ENCODE measurements around the gene GNB1L.

The GNB1L gene

DNA sequence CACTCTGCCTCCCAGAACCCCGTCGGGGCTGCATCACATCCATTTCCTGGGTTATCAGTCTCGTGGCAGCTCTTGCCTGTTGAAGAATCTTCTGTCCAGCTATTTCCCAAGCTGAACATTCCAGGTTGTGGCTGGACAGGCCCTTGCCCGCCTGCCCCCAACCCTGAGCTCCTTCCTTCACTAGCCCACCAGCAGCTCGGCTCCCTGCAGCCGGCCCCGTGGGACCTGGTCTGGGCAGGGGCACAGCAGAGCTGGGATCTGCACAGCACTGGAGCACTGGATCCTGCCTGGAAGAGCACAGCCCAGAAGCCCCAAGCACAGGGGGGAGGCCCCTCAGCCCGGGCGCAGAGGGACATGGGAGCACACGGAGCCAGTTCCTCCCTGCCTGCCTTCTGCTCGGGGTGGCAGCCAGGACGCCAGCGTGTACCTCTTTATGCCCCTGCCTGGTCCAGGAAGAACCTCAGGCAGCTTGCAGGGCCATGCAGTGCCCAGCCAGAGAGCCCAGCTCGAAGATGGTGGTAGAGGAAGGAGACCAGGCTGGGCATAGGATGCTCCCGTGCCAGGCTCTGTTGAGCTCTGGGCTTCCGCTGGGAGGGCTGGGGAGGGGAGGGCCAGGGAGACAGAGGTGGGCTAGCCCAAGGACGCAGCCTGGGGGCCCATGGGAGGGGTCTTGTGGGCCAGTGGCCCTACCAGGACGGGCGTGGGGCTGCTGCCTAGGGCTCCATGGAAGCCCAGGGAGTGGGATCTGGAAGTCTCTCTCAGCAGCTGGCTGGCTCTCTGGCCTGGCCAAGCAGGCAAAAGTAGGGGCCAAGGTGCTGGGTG is 16.6 kb upstream of the GNB1L start:
- H3K4me3 ChIP-seq (ENCODE audit: low read length in 2 of 2) = no peak overlapping the region
- H4K8ac ChIP-seq (ENCODE audit: low read depth, low read length) = peak overlapping the region; percentile 65
- H3K27me3 ChIP-seq (ENCODE audit: control insufficient read depth in 3 of 3, insufficient read depth in 3 of 3, low read depth in 1 of 3, low read length in 3 of 3) = no peaks in the 10 kb centered on the region
- no peaks in the 10 kb centered on the region for H3K9me3 ChIP-seq (replicated peaks in 1 of 2; ENCODE audit: control insufficient read depth in 2 of 2, insufficient read depth in 1 of 2, low read depth in 1 of 2, low read length in 2 of 2)
- no peaks in the 10 kb centered on the region for H3K36me3 ChIP-seq (replicated peaks in 1 of 2; ENCODE audit: control insufficient read depth in 2 of 2, insufficient read depth in 2 of 2, low read length in 2 of 2)
- peaks cover 15 to 17% of the 10 kb centered on the region in 2 donors for H3K4me1 ChIP-seq (ENCODE audit: control insufficient read depth in 2 of 2, insufficient read depth in 1 of 2, low read depth in 1 of 2, low read length in 2 of 2)
- no peak overlapping the region for H2AFZ ChIP-seq (ENCODE audit: low read length)
- H2BK120ac ChIP-seq (ENCODE audit: low read depth, low read length) = peak overlapping the region; percentile 36
- H3K79me1 ChIP-seq (ENCODE audit: low read depth, low read length) = peaks cover 1% of the 10 kb centered on the region
- peak overlapping the region; percentile 67 for H2BK15ac ChIP-seq (ENCODE audit: low read length)
- H3K14ac ChIP-seq (ENCODE audit: low read length) = peak overlapping the region; percentile 75
- no peak overlapping the region for H3K27ac ChIP-seq (replicated peaks; ENCODE audit: low read length)
- H2BK12ac ChIP-seq (ENCODE audit: low read length) = peak overlapping the region; percentile 90
- H3K4ac ChIP-seq (ENCODE audit: low read length) = peak overlapping the region; percentile 5
- H3K4me2 ChIP-seq (ENCODE audit: insufficient read depth, low read length, poor library complexity, severe bottlenecking) = no peak overlapping the region
- H2AK5ac ChIP-seq (ENCODE audit: low read depth, low read length) = peak overlapping the region; percentile 97
- H3K23ac ChIP-seq (ENCODE audit: low read depth, low read length, poor library complexity) = peak overlapping the region; percentile 89
- no peak for DNase-seq (ENCODE audit: low spot score)
- H3K9ac ChIP-seq (ENCODE audit: low read depth, low read length, poor library complexity) = peak overlapping the region; percentile 30
- H3K18ac ChIP-seq (ENCODE audit: low read length) = peak overlapping the region; percentile 89
- no CpG with 5 or more reads among the region's 19 CpGs for WGBS, 2 donors (ENCODE audit: extremely low coverage in 2 of 2, insufficient read length in 2 of 2, insufficient replicate concordance in 1 of 2)
- H2BK5ac ChIP-seq (ENCODE audit: low read length) = peak overlapping the region; percentile 1
- H4K91ac ChIP-seq (ENCODE audit: low read depth, low read length, poor library complexity) = no peak overlapping the region

DNA sequence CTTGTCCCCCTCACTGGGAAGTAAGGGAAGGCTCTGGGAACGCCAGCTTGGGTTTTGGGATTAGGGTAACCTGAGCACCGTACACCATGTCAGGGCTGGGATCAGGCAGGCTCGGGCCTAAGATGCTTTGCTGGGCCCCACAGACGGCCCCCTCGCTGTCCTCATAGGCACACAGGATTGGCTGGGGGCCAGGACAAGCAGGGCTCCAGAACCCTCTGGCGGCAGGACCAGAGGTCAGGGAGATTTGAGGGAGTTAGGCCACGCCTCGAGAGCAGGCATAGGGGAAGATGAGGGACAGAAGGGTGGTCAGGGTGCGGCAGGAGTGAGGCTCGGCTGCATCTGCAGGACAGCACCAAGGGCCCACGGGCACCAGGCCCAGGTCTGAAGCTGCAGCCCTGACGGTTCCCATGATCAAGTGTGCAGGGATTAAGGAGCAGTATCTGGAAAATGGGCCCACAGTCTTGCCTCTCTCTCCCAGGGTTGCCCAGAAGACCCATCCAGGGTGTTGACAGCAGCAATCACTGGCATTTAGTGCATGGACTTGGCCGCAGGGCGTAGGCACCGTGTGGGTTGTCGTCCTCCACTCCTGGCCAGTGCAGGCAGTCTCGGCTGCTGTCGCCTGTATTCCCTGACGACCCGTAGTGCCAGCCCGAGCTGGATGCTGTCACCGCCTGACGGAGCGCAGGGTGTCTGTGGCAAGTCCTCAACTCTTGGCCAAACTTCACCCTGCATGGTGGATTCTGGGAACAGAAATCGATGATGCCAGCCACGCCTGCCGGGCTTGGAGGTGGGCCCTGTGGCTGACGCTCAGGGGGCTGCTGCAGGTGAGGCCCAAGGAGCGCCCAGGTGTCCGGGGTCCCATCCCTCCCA is 15.7 kb upstream of the GNB1L start:
- Histone ChIP-seq H3K23ac (ENCODE audit: low read depth, low read length, poor library complexity) (peak overlapping the region; percentile 80), H3K9me3 (replicated peaks in 1 of 2; ENCODE audit: control insufficient read depth in 2 of 2, insufficient read depth in 1 of 2, low read depth in 1 of 2, low read length in 2 of 2) (no peaks in the 10 kb centered on the region), H2AK5ac (ENCODE audit: low read depth, low read length) (peak overlapping the region; percentile 32), H3K18ac (ENCODE audit: low read length) (peak overlapping the region; percentile 89), H3K27me3 (ENCODE audit: control insufficient read depth in 3 of 3, insufficient read depth in 3 of 3, low read depth in 1 of 3, low read length in 3 of 3) (no peaks in the 10 kb centered on the region), H3K4me1 (ENCODE audit: control insufficient read depth in 2 of 2, insufficient read depth in 1 of 2, low read depth in 1 of 2, low read length in 2 of 2) (peaks cover 15 to 17% of the 10 kb centered on the region in 2 donors), H3K9ac (ENCODE audit: low read depth, low read length, poor library complexity) (no peak overlapping the region), H3K4me3 (ENCODE audit: low read length in 2 of 2) (no peak overlapping the region), H3K27ac (replicated peaks; ENCODE audit: low read length) (no peak overlapping the region), H2BK15ac (ENCODE audit: low read length) (peak overlapping the region; percentile 67), H2BK12ac (ENCODE audit: low read length) (peak overlapping the region; percentile 58), H3K4ac (ENCODE audit: low read length) (no peak overlapping the region), H3K36me3 (replicated peaks in 1 of 2; ENCODE audit: control insufficient read depth in 2 of 2, insufficient read depth in 2 of 2, low read length in 2 of 2) (no peaks in the 10 kb centered on the region), H2BK5ac (ENCODE audit: low read length) (peak overlapping the region; percentile 82), H3K14ac (ENCODE audit: low read length) (peak overlapping the region; percentile 75), H4K91ac (ENCODE audit: low read depth, low read length, poor library complexity) (peak overlapping the region; percentile 53), H3K79me1 (ENCODE audit: low read depth, low read length) (peaks cover 1% of the 10 kb centered on the region), H2BK120ac (ENCODE audit: low read depth, low read length) (peak overlapping the region; percentile 36), H2AFZ (ENCODE audit: low read length) (no peak overlapping the region), H4K8ac (ENCODE audit: low read depth, low read length) (peak overlapping the region; percentile 0), H3K4me2 (ENCODE audit: insufficient read depth, low read length, poor library complexity, severe bottlenecking) (no peak overlapping the region)
- DNase-seq (ENCODE audit: low spot score) = no peak
- WGBS, 2 donors (ENCODE audit: extremely low coverage in 2 of 2, insufficient read length in 2 of 2, insufficient replicate concordance in 1 of 2) = no CpG with 5 or more reads among the region's 30 CpGs

- H2AK5ac ChIP-seq (ENCODE audit: low read depth, low read length) = peak overlapping the region; percentile 5
- H3K4ac ChIP-seq (ENCODE audit: low read length) = no peak overlapping the region
- H3K9ac ChIP-seq (ENCODE audit: low read depth, low read length, poor library complexity) = no peak overlapping the region
- H3K4me2 ChIP-seq (ENCODE audit: insufficient read depth, low read length, poor library complexity, severe bottlenecking) = no peak overlapping the region
- peak overlapping the region; percentile 82 for H2BK5ac ChIP-seq (ENCODE audit: low read length)
- peak overlapping the region; percentile 57 for H3K18ac ChIP-seq (ENCODE audit: low read length)
- no peak overlapping the region for H2AFZ ChIP-seq (ENCODE audit: low read length)
- peaks cover 1% of the 10 kb centered on the region for H3K79me1 ChIP-seq (ENCODE audit: low read depth, low read length)
- no peak overlapping the region for H4K8ac ChIP-seq (ENCODE audit: low read depth, low read length)
- no peak overlapping the region for H3K27ac ChIP-seq (replicated peaks; ENCODE audit: low read length)
- WGBS, 2 donors (ENCODE audit: extremely low coverage in 2 of 2, insufficient read length in 2 of 2, insufficient replicate concordance in 1 of 2) = no CpG with 5 or more reads among the region's 12 CpGs
- no peaks in the 10 kb centered on the region for H3K36me3 ChIP-seq (replicated peaks in 1 of 2; ENCODE audit: control insufficient read depth in 2 of 2, insufficient read depth in 2 of 2, low read length in 2 of 2)
- no peak overlapping the region for H2BK120ac ChIP-seq (ENCODE audit: low read depth, low read length)
- H2BK15ac ChIP-seq (ENCODE audit: low read length) = peak overlapping the region; percentile 49
- peaks cover 7 to 11% of the 10 kb centered on the region in 2 donors for H3K4me1 ChIP-seq (ENCODE audit: control insufficient read depth in 2 of 2, insufficient read depth in 1 of 2, low read depth in 1 of 2, low read length in 2 of 2)
- no peak overlapping the region for H3K14ac ChIP-seq (ENCODE audit: low read length)
- no peak for DNase-seq (ENCODE audit: low spot score)
- H4K91ac ChIP-seq (ENCODE audit: low read depth, low read length, poor library complexity) = peak overlapping the region; percentile 53
- no peaks in the 10 kb centered on the region for H3K9me3 ChIP-seq (replicated peaks in 1 of 2; ENCODE audit: control insufficient read depth in 2 of 2, insufficient read depth in 1 of 2, low read depth in 1 of 2, low read length in 2 of 2)
- no peak overlapping the region for H3K4me3 ChIP-seq (ENCODE audit: low read length in 2 of 2)
- H2BK12ac ChIP-seq (ENCODE audit: low read length) = no peak overlapping the region
- H3K27me3 ChIP-seq (ENCODE audit: control insufficient read depth in 3 of 3, insufficient read depth in 3 of 3, low read depth in 1 of 3, low read length in 3 of 3) = no peaks in the 10 kb centered on the region
- peak overlapping the region; percentile 80 for H3K23ac ChIP-seq (ENCODE audit: low read depth, low read length, poor library complexity)
Measured at GRCh38 chr22:19869497-19870152, 15.0 kb upstream of the GNB1L start.
